Measurements from ENCODE around the gene AMPH.
"Not testable (repeated sequence)": the region's sequence is repeated elsewhere in the genome, so short reads cannot be mapped to it uniquely, and the experiment has no call there.

Gene AMPH

GRCh38 chr7:38351601-38352000 lies 279.6 kb downstream of the AMPH start:
- no peak for DNase-seq (ENCODE audit: low read depth, low spot score)

- DNase-seq (ENCODE audit: low read depth, low spot score) = not testable (repeated sequence)
Measured at GRCh38 chr7:38350777-38351176, 280.4 kb downstream of the AMPH start.

GRCh38 chr7:38349869-38350583 lies 281.1 kb downstream of the AMPH start:
- not testable (repeated sequence) for DNase-seq (ENCODE audit: low read depth, low spot score)

- DNase-seq (ENCODE audit: low read depth, low spot score) = not testable (repeated sequence)
Measured at GRCh38 chr7:38349126-38349795, 281.9 kb downstream of the AMPH start.

GRCh38 chr7:38345299-38346172 lies 285.6 kb downstream of the AMPH start:
- peak; percentile 41 for DNase-seq (ENCODE audit: low read depth, low spot score)

DNA sequence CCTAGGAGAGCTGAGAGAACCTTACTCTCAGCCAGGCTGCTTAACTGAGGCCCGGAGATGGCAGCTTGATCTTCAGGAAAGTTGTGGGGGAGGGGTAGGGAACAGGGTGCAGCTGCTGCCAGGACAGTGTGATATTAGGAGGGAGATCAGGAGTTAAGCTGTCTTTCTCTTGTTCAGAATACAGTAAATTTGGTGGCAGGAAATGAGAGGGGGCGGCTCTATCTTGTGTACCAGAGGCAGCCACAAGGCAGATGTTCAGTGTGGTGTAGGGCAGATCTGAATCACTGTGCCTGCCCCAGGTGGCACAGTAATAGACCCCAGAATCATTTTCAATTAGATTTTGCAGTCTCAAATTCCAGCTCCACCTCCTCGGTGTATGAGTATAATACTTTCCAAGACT lies 286.4 kb downstream of the AMPH start:
- DNase-seq (ENCODE audit: low read depth, low spot score) = not testable (repeated sequence)

DNA sequence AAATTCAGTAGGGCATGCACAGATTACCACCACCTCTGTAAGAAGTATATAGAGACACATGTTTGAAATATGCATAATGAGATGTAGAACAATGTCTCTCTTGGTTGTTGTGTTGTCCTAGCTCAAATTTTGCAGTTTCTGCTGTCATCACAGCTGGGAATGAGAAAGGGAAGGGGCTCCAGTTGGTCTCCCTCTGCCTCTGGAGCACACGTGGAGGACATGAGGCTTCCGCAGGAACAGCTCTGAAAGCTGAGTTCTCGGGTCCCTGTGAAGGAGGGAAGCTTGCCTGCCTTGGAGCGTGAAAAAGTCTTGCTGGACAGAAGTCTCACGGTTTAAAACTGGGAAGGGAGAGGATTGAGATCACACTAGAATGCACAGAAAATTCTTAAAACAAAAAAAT lies 289.0 kb downstream of the AMPH start:
- DNase-seq (ENCODE audit: low read depth, low spot score) = not testable (repeated sequence)

- not testable (repeated sequence) for DNase-seq (ENCODE audit: low read depth, low spot score)
Measured at GRCh38 chr7:38341172-38341705, 289.9 kb downstream of the AMPH start.

- DNase-seq (ENCODE audit: low read depth, low spot score) = no peak
Measured at GRCh38 chr7:38339953-38340819, 291.0 kb downstream of the AMPH start.

DNA sequence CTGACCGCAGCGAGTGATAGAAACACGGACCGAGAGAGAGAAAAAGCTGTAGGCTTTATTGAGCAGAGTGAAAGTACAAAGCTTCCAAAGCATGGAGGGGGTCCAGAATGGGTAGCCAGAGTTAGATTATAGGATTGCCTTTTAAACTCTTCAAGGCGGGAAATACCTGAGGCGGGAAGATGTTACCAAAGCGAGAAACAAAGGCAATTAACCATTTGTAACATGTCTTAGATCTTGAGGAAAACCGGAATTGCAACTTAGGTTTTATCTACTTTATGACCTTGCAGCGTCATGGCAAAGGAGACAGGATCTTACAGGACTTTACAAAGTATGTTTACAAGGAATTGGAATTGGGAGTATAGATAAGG lies 295.0 kb downstream of the AMPH start:
- not testable (repeated sequence) for DNase-seq (ENCODE audit: low read depth, low spot score)

- peak; percentile 87 for DNase-seq (ENCODE audit: low read depth, low spot score)
Measured at GRCh38 chr7:38335492-38336147, 295.6 kb downstream of the AMPH start.

- DNase-seq (ENCODE audit: low read depth, low spot score) = no peak
Measured at GRCh38 chr7:38335128-38335491, 296.1 kb downstream of the AMPH start.

DNA sequence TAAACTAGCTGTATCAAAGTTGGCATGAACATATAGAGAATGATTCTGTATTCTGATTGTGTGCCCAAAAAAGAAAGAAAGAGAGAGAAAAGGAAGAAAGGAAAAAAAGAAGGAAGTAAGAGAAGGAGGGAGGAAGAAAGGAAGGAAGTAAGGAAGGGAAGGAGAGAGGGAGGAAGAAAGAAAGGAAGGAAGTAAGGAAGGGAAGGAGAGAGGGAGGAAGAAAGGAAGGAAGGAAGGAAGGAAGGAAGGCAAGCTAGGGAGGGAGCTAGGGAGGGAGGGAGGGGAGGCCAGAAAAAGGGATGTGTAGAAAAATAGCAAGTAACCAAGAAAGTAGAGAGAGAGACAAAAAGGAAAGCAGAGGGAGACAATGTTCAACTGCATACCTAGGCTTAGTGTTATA lies 297.0 kb downstream of the AMPH start:
- DNase-seq (ENCODE audit: low read depth, low spot score) = no peak

Data from astrocyte of the hippocampus (primary cell).